ENCODE results near the gene P2RX1.
"Not testable (repeated sequence)": the region's sequence is repeated elsewhere in the genome, so short reads cannot be mapped to it uniquely, and the experiment has no call there.

Gene P2RX1

GRCh38 chr17:3860939-3861700 is 55.1 kb downstream of the P2RX1 start:
- no peaks in the 10 kb centered on the region for H3K27me3 ChIP-seq (replicated peaks; ENCODE audit: control insufficient read depth, insufficient read depth, low read length)
- no peak overlapping the region for H3K4me3 ChIP-seq (ENCODE audit: low read length)
- DNase-seq (ENCODE audit: low read depth): no peak

DNA sequence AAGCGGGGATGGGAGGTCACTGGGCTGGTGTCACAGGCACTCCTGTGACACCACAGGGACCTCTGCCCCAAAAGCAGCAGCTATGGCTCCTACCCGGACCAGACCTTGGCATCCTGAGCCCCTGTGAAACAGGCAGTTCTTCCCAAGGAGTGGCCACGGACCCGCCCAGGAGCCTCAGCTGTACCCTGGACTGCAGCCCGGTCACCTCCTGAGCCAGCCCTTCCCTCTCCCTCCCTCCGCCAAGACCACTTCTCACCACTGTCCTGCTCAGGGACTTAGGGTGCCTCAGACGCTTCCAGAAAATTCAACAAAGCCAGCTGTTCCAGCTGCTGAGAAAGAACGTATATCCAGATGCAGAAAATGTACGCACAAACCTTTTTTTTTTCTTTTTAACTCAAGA is 56.3 kb downstream of the P2RX1 start:
- Histone ChIP-seq H3K4me1 (ENCODE audit: control insufficient read depth, insufficient read depth, low read length) (no peaks in the 10 kb centered on the region), H3K27me3 (replicated peaks; ENCODE audit: control insufficient read depth, insufficient read depth, low read length) (no peaks in the 10 kb centered on the region), H3K36me3 (ENCODE audit: control insufficient read depth, insufficient read depth, low read length, severe bottlenecking) (peaks cover 9% of the 10 kb centered on the region), H3K9ac (ENCODE audit: low read length) (no peak overlapping the region), H3K4me3 (ENCODE audit: low read length) (no peak overlapping the region), H3K9me3 (ENCODE audit: control insufficient read depth, low read length) (no peaks in the 10 kb centered on the region)
- no peak for DNase-seq (ENCODE audit: low read depth)

More at GRCh38 chr17:3860939-3861700, 55.1 kb downstream of the P2RX1 start:
- Histone ChIP-seq H3K9ac (ENCODE audit: low read length) (no peak overlapping the region), H3K4me1 (ENCODE audit: control insufficient read depth, insufficient read depth, low read length) (no peaks in the 10 kb centered on the region), H3K9me3 (ENCODE audit: control insufficient read depth, low read length) (no peaks in the 10 kb centered on the region), H3K36me3 (ENCODE audit: control insufficient read depth, insufficient read depth, low read length, severe bottlenecking) (peaks cover 9% of the 10 kb centered on the region)

DNA sequence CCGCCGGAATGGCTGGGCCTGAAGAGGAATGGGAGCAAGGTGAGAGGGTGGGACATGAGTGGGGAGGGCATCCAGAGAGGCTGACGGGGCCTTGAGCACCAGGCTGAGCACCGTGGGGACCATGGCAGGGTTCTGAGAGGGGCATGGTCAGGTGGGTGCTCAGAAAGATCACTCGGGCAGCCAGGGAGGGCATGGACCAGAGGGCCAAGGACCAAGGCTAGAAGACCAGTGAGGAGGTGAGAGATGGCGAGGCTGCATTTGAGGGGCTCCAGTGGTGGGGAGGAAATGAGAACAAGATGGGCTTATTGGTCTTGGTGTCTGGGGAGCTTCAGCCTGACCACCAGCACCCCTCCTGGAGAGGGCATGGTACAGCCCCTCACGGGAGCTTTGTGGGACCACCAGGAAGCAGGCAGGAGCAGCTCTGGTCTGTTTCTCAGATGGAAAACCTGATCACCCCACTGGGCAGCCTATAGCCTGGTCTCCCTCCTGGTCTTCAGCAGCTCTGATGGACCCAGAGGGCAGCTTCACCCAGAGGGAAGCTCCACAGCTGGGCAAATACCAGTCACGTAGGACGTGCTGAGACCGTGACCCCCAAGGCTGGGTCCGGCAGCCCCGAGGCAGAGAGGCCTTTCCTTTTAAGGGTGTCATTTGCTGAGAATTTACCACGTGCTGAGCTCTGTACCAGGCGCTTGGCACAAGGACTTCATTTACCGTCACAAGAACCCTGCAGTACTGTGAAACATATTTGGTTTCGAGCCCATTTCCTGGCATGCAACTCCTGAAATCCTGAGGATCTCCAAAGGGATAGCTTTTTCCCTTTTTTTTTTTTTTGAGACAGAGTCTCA is 58.8 kb downstream of the P2RX1 start:
- no peaks in the 10 kb centered on the region for H3K9me3 ChIP-seq (ENCODE audit: control insufficient read depth, low read length)
- no peak for DNase-seq (ENCODE audit: low read depth)
- H3K4me3 ChIP-seq (ENCODE audit: low read length): no peak overlapping the region
- H3K9ac ChIP-seq (ENCODE audit: low read length): no peak overlapping the region
- H3K27me3 ChIP-seq (replicated peaks; ENCODE audit: control insufficient read depth, insufficient read depth, low read length): no peaks in the 10 kb centered on the region
- H3K4me1 ChIP-seq (ENCODE audit: control insufficient read depth, insufficient read depth, low read length): no peaks in the 10 kb centered on the region
- peaks cover 9% of the 10 kb centered on the region for H3K36me3 ChIP-seq (ENCODE audit: control insufficient read depth, insufficient read depth, low read length, severe bottlenecking)

DNA sequence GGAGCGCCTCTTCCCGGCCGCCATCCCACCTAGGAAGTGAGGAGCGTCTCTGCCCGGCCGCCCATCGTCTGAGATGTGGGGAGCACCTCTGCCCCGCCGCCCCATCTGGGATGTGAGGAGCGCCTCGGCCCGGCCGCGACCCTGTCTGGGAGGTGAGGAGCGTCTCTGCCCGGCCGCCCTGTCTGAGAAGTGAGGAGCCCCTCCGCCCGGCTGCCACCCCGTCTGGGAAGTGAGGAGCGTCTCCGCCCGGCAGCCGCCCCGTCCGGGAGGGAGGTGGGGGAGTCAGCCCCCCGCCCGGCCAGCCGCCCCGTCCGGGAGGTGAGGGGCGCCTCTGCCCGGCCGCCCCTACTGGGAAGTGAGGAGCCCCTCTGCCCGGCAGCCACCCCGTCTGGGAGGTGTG is 62.1 kb downstream of the P2RX1 start:
- DNase-seq (ENCODE audit: low read depth): not testable (repeated sequence)

DNA sequence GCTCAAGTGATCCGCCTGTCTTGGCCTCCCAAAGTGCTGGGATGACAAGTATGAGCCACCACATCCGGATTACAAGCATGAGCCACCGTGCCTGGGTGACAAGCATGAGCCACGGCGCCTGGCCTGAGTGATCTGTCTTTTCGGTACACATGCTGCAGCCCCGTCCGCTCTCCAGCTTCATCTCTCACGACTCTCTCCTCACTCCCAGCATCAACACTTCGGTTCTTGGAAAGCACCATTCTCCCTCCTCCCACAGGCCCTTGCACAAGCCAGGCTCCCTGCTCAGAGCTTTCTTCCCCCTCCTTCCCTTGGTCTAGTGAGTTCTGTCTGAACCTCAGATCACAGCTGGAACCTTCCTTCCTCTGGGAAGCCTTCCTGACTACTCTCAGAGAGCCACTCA is 63.7 kb downstream of the P2RX1 start:
- Histone ChIP-seq H3K27me3 (replicated peaks; ENCODE audit: control insufficient read depth, insufficient read depth, low read length) (peaks cover 17% of the 10 kb centered on the region), H3K4me3 (ENCODE audit: low read length) (no peak overlapping the region), H3K36me3 (ENCODE audit: control insufficient read depth, insufficient read depth, low read length, severe bottlenecking) (no peaks in the 10 kb centered on the region), H3K9ac (ENCODE audit: low read length) (no peak overlapping the region), H3K4me1 (ENCODE audit: control insufficient read depth, insufficient read depth, low read length) (no peaks in the 10 kb centered on the region), H3K9me3 (ENCODE audit: control insufficient read depth, low read length) (no peaks in the 10 kb centered on the region)
- DNase-seq (ENCODE audit: low read depth): no peak

More for the DNA sequence above, 62.1 kb downstream of the P2RX1 start:
- not testable (repeated sequence) for H3K9me3 ChIP-seq (ENCODE audit: control insufficient read depth, low read length); H3K36me3 ChIP-seq (ENCODE audit: control insufficient read depth, insufficient read depth, low read length, severe bottlenecking); H3K9ac ChIP-seq (ENCODE audit: low read length); H3K4me1 ChIP-seq (ENCODE audit: control insufficient read depth, insufficient read depth, low read length); H3K4me3 ChIP-seq (ENCODE audit: low read length)
- H3K27me3 ChIP-seq (replicated peaks; ENCODE audit: control insufficient read depth, insufficient read depth, low read length): peaks cover 17% of the 10 kb centered on the region

DNA sequence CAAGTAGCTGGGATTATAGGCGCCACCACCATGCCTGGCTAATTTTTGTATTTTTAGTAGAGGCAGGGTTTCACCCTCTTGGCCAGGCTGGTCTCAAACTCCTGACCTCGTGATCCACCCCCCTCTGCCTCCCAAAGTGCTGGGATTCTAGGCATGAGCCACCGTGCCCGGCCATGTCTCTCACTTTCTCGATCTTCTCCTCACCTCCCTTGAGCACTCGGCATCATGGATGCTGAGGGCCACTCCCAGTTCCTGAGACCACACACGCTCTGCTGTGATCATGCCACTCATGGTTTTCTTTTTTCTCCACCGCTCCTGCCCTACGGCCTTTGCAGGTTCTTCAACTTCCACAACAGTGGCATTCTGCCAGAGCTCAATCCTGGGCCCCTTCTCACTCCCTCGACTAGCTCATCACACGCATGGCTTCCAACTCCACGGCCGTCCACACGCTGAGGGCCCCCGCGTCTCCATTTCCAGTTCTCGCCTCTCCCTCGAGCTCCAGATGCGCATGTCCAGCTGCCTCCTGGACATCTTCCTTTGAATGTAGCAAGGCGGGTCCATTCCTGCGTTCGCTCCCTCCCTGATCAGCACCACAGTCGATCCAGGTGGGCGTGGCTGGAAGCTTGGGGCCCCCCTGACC is 64.7 kb downstream of the P2RX1 start:
- Histone ChIP-seq H3K4me1 (ENCODE audit: control insufficient read depth, insufficient read depth, low read length) (no peaks in the 10 kb centered on the region), H3K9me3 (ENCODE audit: control insufficient read depth, low read length) (no peaks in the 10 kb centered on the region), H3K4me3 (ENCODE audit: low read length) (no peak overlapping the region), H3K9ac (ENCODE audit: low read length) (no peak overlapping the region), H3K36me3 (ENCODE audit: control insufficient read depth, insufficient read depth, low read length, severe bottlenecking) (no peaks in the 10 kb centered on the region), H3K27me3 (replicated peaks; ENCODE audit: control insufficient read depth, insufficient read depth, low read length) (peaks cover 17% of the 10 kb centered on the region)
- no peak for DNase-seq (ENCODE audit: low read depth)

GRCh38 chr17:3848229-3848835 is 67.9 kb downstream of the P2RX1 start:
- Histone ChIP-seq H3K36me3 (ENCODE audit: control insufficient read depth, insufficient read depth, low read length, severe bottlenecking) (no peaks in the 10 kb centered on the region), H3K4me3 (ENCODE audit: low read length) (no peak overlapping the region), H3K27me3 (replicated peaks; ENCODE audit: control insufficient read depth, insufficient read depth, low read length) (peaks cover 17% of the 10 kb centered on the region), H3K9me3 (ENCODE audit: control insufficient read depth, low read length) (no peaks in the 10 kb centered on the region), H3K9ac (ENCODE audit: low read length) (no peak overlapping the region), H3K4me1 (ENCODE audit: control insufficient read depth, insufficient read depth, low read length) (peaks cover 8% of the 10 kb centered on the region)
- DNase-seq (ENCODE audit: low read depth): no peak

DNA sequence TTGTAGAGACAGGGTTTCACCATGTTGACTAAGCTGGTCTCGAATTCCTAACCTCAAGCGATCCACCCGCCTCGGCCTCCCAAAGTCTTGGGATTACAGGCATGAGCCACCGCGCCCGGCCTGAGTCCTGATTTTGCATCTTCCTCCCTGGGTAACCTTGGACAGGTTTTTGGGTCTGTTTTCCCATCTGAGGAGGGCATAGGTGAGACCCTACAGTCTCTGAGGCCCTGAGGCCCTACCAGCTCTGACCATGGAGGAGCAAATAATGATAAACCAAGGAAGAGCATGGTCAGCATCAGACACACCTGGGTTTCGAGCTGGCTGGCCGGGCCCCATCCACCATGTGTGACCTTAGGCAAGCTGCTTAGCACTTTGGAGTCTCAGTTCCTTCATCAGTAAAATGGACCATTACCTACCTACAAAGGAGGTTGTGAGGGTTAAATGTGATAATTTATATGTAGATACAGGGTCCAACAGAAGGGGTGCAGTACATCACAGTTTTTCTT is 69.0 kb downstream of the P2RX1 start:
- DNase-seq (ENCODE audit: low read depth): no peak
- H3K36me3 ChIP-seq (ENCODE audit: control insufficient read depth, insufficient read depth, low read length, severe bottlenecking): peaks cover 5% of the 10 kb centered on the region
- no peaks in the 10 kb centered on the region for H3K9me3 ChIP-seq (ENCODE audit: control insufficient read depth, low read length)
- H3K9ac ChIP-seq (ENCODE audit: low read length): no peak overlapping the region
- H3K4me1 ChIP-seq (ENCODE audit: control insufficient read depth, insufficient read depth, low read length): peaks cover 8% of the 10 kb centered on the region
- no peak overlapping the region for H3K4me3 ChIP-seq (ENCODE audit: low read length)
- H3K27me3 ChIP-seq (replicated peaks; ENCODE audit: control insufficient read depth, insufficient read depth, low read length): peaks cover 17% of the 10 kb centered on the region
